Measurements from ENCODE around the gene BACH2.
"Not testable (repeated sequence)": the region's sequence is repeated elsewhere in the genome, so short reads cannot be mapped to it uniquely, and the experiment has no call there.

The BACH2 gene

GRCh38 chr6:90120327-90120726 is 176.3 kb downstream of the BACH2 start:
- no peak for DNase-seq

- DNase-seq, result no peak
These were observed 177.0 kb downstream of the BACH2 start for GRCh38 chr6:90119618-90120017.

- DNase-seq, result no peak
These were observed 178.1 kb downstream of the BACH2 start for GRCh38 chr6:90118581-90118980.

- no peak for DNase-seq
These were observed 178.6 kb downstream of the BACH2 start for GRCh38 chr6:90118069-90118468.

GRCh38 chr6:90116126-90116525 is 180.5 kb downstream of the BACH2 start:
- not testable (repeated sequence) for DNase-seq

GRCh38 chr6:90113389-90113788 is 183.3 kb downstream of the BACH2 start:
- no peak for DNase-seq

GRCh38 chr6:90111387-90111786 is 185.3 kb downstream of the BACH2 start:
- DNase-seq, result no peak

GRCh38 chr6:90110971-90111370 is 185.7 kb downstream of the BACH2 start:
- peak; percentile 47 to 63 (median 54) for DNase-seq

GRCh38 chr6:90109141-90109540 is 187.5 kb downstream of the BACH2 start:
- no peak for DNase-seq

- DNase-seq, result no peak
These were observed 188.8 kb downstream of the BACH2 start for GRCh38 chr6:90107771-90108282.

- no peak for DNase-seq
These were observed 189.3 kb downstream of the BACH2 start for GRCh38 chr6:90107371-90107770.

- DNase-seq, result no peak
These were observed 190.2 kb downstream of the BACH2 start for GRCh38 chr6:90106449-90106848.

- no peak for DNase-seq
These were observed 191.0 kb downstream of the BACH2 start for GRCh38 chr6:90105506-90106170.

GRCh38 chr6:90103056-90103800 is 193.4 kb downstream of the BACH2 start:
- DNase-seq, result no peak

- no peak for DNase-seq
These were observed 195.2 kb downstream of the BACH2 start for GRCh38 chr6:90101403-90101802.

- DNase-seq, result no peak
These were observed 196.5 kb downstream of the BACH2 start for GRCh38 chr6:90100059-90100665.

- DNase-seq, result no peak
These were observed 198.0 kb downstream of the BACH2 start for GRCh38 chr6:90098627-90099026.

- peak in 3 of 6 experiments; percentile 25 to 48 (median 45) for DNase-seq
These were observed 198.6 kb downstream of the BACH2 start for GRCh38 chr6:90098001-90098531.

- no peak for DNase-seq
These were observed 199.3 kb downstream of the BACH2 start for GRCh38 chr6:90097356-90097755.

- no peak for DNase-seq
These were observed 199.8 kb downstream of the BACH2 start for GRCh38 chr6:90096818-90097217.

GRCh38 chr6:90095788-90096187 is 200.9 kb downstream of the BACH2 start:
- DNase-seq, result no peak

GRCh38 chr6:90095145-90095544 is 201.5 kb downstream of the BACH2 start:
- peak in 3 of 6 experiments; percentile 39 to 58 (median 54) for DNase-seq

GRCh38 chr6:90093558-90094073 is 203.0 kb downstream of the BACH2 start:
- no peak for DNase-seq
